ENCODE measurements around the gene ALS2CL. TPM values are rescaled to one million over a fixed set of nuclear protein-coding genes. Genes with fewer than 3 reads are reported as not detected.

The ALS2CL gene
- total RNA-seq, 4 donors from 2014 or later: 55.8 to 68.5 (median 63.7) TPM

GRCh38 chr3:46701181-46701939, 7.9 kb upstream of the ALS2CL start, which contains the start of gene TMIE:
Gene TMIE, plus strand, starts transcription at chr3:46701392. Its CDS starts 96 bp downstream, at chr3:46701488.
- Histone ChIP-seq H3K27ac (no peak within 1 kb of the TSS), H3K27me3 (no peaks in the 10 kb centered on the region), H3K36me3 (no peaks in the 10 kb centered on the region), H3K4me1 (peaks cover 6 to 28% of the 10 kb centered on the region in 2 donors), H3K4me3 (replicated peaks in 1 of 3) (peak within 1 kb of the TSS in 1 of 3 donors; percentile 10), H3K9me3 (no peaks in the 10 kb centered on the region)
- intact Hi-C loops (cut with DNase I): loop anchor here (10.0 kb wide), 1 partner anchor 163 kb away; the partner anchor contains the start of gene MYL3
- DNase-seq: no peak
- WGBS, 2 donors: 8 to 20% methylated on average over 6 to 9 of the region's 51 CpGs
- TF ChIP-seq, protein P1, sequence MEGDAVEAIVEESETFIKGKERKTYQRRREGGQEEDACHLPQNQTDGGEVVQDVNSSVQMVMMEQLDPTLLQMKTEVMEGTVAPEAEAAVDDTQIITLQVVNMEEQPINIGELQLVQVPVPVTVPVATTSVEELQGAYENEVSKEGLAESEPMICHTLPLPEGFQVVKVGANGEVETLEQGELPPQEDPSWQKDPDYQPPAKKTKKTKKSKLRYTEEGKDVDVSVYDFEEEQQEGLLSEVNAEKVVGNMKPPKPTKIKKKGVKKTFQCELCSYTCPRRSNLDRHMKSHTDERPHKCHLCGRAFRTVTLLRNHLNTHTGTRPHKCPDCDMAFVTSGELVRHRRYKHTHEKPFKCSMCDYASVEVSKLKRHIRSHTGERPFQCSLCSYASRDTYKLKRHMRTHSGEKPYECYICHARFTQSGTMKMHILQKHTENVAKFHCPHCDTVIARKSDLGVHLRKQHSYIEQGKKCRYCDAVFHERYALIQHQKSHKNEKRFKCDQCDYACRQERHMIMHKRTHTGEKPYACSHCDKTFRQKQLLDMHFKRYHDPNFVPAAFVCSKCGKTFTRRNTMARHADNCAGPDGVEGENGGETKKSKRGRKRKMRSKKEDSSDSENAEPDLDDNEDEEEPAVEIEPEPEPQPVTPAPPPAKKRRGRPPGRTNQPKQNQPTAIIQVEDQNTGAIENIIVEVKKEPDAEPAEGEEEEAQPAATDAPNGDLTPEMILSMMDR (IDR thresholded peaks at IDR 0.05): no peak
- no peak for TF ChIP-seq POLR2A (IDR thresholded peaks at IDR 0.05)

GRCh38 chr3:46700772-46701171, 7.3 kb upstream of the ALS2CL start:
- Histone ChIP-seq H3K9me3 (no peaks in the 10 kb centered on the region), H3K4me1 (peaks cover 6 to 34% of the 10 kb centered on the region in 2 donors), H3K27me3 (no peaks in the 10 kb centered on the region), H3K4me3 (replicated peaks in 1 of 3) (no peak overlapping the region), H3K27ac (no peak overlapping the region), H3K36me3 (no peaks in the 10 kb centered on the region)
- WGBS, 2 donors: 10 to 17% methylated on average over 1 to 4 of the region's 4 CpGs
- TF ChIP-seq POLR2A (IDR thresholded peaks at IDR 0.05): no peak
- TF ChIP-seq, protein P1 (IDR thresholded peaks at IDR 0.05): no peak
- intact Hi-C loops (cut with DNase I): loop anchor here (10.0 kb wide), 1 partner anchor 164 kb away; the partner anchor contains the start of gene MYL3
- peak; percentile 84 to 91 for DNase-seq

DNA sequence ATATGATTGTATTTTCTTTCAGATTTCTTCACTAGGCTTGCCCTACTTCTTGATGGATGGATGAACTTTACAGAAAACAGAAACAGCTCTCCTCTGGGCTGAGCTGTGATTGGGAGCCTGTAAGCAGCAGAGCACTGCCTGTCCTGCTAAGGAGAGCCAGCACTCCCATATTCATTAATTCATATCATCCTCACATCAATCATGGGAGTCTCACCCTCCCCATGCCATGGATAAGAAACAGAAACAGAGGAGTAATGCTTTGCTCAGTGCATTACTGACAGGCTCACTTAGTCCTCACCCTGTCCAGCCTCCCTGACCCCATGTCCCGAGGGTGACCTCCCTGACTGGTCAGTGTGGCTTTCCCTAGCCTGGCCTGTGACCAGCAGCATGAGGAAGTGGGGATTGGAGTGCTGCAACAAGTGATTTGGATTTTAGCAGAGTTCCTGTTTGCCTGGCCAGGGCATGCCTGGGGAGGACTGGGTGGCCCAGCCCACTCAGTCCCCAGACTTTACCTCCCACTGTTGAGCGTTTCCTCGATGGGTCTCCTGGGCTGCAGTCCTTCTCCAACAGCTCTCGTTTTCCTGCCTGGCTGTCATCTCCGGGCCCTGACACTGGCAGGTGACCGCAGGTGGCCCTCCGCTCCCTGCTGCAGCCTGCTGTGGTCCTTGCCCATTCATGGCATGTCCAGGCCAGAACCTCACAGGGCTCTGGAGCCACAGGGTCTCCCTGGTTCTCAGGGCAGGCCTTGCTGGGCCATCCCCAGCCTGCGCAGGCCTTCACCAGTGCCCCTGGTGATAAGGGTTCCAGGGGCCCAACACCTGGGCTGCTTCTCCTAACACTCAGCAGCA, 6.4 kb upstream of the ALS2CL start:
- Histone ChIP-seq H3K36me3 (no peaks in the 10 kb centered on the region), H3K4me1 (peaks cover 9 to 43% of the 10 kb centered on the region in 2 donors), H3K9me3 (no peaks in the 10 kb centered on the region), H3K27me3 (no peaks in the 10 kb centered on the region), H3K27ac (no peak overlapping the region), H3K4me3 (replicated peaks in 1 of 3) (no peak overlapping the region)
- TF ChIP-seq, protein P1 (IDR thresholded peaks at IDR 0.05): no peak
- no peak for TF ChIP-seq POLR2A (IDR thresholded peaks at IDR 0.05)
- 72 to 88% methylated on average over 5 to 8 of the region's 8 CpGs for WGBS, 2 donors
- no peak for DNase-seq
- intact Hi-C loops (cut with DNase I): loop anchor here (10.0 kb wide), 1 partner anchor 165 kb away; the partner anchor contains the start of gene MYL3

DNA sequence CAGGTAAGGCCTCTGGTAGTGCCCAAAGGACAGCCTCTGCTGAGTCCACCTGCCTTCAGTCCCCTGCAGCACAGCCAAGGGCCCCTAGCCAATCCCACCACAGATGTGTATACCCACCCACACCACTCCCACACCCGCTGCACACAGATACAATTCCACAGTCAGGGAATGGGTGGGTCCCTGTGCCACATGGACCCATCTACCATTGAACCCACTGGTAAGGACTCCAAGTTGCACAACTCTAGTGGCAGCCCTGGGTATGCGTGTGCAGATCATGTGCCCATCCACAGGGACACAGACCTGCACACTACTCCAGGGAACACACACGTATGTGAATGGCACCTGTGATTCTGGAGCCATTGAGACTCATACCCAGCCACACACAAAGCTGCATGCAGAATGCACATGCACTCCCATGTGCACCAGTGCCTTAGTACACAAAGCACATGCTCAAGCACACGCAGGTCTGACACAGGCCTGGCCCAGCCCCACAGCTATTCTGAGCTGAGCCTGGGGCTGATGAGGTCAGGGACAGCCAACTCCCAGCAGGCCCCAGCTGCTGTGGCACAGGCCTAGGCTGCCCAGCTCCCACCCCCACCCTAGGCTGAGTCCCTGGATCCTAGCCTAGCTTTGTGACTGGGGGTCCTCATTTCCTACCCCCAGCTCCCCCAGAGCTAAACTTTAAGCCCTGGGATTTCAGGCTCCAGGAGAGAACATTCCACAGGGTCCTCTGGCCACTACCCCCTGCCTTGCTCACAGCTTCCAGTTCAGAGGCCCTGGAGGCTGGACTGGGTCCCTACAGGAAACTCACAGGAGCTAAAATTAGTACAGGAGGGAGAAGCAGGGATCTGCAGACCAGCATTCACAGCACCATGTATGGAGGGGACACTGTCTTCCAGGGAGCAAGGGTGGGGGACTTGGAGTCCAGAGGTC, 2.7 kb upstream of the ALS2CL start:
- WGBS, 2 donors: 79 to 82% methylated on average over 2 of the region's 4 CpGs
- no peaks in the 10 kb centered on the region for H3K9me3 ChIP-seq
- no peak overlapping the region for H3K4me3 ChIP-seq (replicated peaks in 1 of 3)
- DNase-seq: no peak
- H3K27ac ChIP-seq: peak overlapping the region in 1 of 3 donors; percentile 17
- intact Hi-C loops (cut with DNase I): no loop called here
- H3K27me3 ChIP-seq: no peaks in the 10 kb centered on the region
- TF ChIP-seq, protein P1 (IDR thresholded peaks at IDR 0.05): no peak
- peaks cover 34 to 72% of the 10 kb centered on the region in 2 donors for H3K4me1 ChIP-seq
- no peaks in the 10 kb centered on the region for H3K36me3 ChIP-seq

Data from thyroid gland (tissue), 4 donors.